Cerebellar nuclear complex (tissue), 1 donor: Measurements from ENCODE around the gene CASP2.

Source experiments
- DNase-seq, 2 experiments: peaks; one replicate each; lab custom pipeline; 2025; lab: John Stamatoyannopoulos, UW

CASP2 gene

GRCh38 chr7:143334244-143334643, 46.1 kb downstream of the CASP2 start:
- DNase-seq, result no peak

- DNase-seq, result no peak
Observed at GRCh38 chr7:143337216-143337615, 49.1 kb downstream of the CASP2 start.

DNA sequence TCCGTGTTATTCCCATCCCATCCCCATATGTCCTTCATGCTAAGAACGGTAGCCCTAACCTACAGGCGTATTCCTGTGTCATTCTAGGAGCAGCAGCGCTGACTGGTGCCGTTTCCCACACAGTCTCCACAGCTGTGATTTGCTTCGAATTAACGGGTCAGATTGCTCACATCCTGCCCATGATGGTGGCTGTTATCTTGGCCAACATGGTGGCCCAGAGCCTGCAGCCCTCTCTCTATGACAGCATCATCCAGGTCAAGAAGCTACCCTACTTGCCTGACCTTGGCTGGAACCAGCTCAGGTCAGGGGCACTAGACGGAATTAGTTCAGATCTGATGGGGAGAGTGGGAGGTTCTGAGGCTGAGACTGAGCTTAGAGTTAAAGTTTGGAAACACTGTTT, 53.7 kb downstream of the CASP2 start:
- no peak for DNase-seq

DNA sequence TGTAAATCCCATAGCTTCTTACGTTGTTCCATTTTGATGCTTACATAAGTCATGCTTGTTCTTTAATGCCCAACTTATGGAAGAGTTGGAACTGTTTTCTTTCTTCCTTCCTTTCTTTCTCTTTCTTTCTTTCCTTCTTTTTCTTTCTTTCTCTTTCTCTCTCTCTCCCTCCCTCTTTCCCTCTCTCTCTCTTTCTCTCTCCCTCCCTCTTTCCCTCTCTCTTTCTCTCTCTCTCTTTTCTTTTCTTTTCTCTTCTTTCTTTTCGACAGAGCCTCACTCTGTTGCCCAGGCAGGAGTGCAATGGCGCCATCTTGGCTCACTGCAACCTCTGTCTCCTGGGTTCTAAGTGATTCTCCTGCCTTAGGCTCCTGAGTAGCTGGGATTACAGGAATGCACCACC, 55.4 kb downstream of the CASP2 start:
- DNase-seq, result no peak

DNA sequence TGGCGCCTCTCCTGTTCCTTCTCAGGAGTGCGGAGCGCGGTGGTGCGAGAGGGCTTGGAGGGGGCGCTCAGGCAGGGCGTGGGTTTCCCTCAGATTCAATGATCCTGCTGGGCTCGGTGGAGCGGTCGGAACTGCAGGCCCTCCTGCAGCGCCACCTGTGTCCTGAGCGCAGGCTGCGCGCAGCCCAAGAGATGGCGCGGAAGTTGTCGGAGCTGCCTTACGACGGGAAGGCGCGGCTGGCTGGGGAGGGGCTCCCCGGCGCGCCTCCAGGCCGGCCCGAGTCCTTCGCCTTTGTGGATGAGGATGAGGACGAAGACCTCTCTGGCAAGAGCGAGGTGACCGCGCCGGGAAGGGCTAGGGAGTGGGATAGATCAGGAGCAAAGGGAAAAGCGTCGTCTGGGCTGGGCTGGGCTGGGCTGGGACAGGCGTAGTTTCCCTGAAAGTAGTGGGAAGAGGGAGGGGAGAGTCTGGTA, 57.3 kb downstream of the CASP2 start:
- DNase-seq, result no peak

- no peak for DNase-seq
Observed at GRCh38 chr7:143346018-143346417, 57.9 kb downstream of the CASP2 start.

DNA sequence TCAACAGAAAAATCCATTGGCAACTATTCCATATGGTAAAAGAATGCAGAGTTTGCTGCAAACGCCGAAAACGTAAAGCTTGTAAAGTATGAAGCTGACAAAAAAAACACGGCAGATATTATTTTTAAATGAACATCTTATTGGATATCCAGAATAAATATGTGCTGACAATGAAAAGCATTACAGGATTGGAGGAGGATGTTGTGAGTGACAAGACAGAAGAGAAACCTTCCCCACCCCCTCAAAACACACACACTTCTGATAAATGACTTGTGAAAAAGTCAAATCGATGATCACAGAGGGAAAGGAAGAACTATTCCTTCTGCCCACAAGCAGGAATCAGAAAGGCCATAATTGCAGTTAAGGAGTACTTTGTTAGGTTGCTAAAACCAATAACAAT, 59.8 kb downstream of the CASP2 start:
- DNase-seq, result no peak

GRCh38 chr7:143351060-143351459, 62.9 kb downstream of the CASP2 start:
- DNase-seq, result no peak

GRCh38 chr7:143351574-143351973, 63.4 kb downstream of the CASP2 start:
- no peak for DNase-seq

- no peak for DNase-seq
Observed at GRCh38 chr7:143352531-143353002, 64.4 kb downstream of the CASP2 start.

DNA sequence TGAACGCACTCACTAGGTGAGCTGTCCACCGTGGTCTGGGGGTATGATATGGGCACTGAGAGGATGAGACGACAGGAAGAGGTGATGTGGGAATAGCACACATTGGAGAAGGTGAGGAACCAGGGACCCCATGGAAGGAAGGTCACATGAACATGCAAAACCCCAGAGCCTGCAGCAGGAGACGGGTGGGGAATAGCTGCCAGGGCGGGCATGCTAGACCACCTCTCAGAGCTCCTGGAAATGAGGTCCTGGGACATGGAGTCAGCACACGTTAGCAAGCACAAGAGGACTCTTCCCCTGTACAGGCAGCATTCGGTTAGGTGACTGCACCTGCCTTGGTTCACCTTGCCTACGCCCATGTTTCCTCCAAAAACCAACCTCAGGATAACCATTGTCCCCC, 66.2 kb downstream of the CASP2 start:
- no peak for DNase-seq

- no peak for DNase-seq
Observed at GRCh38 chr7:143354965-143355364, 66.8 kb downstream of the CASP2 start.

DNA sequence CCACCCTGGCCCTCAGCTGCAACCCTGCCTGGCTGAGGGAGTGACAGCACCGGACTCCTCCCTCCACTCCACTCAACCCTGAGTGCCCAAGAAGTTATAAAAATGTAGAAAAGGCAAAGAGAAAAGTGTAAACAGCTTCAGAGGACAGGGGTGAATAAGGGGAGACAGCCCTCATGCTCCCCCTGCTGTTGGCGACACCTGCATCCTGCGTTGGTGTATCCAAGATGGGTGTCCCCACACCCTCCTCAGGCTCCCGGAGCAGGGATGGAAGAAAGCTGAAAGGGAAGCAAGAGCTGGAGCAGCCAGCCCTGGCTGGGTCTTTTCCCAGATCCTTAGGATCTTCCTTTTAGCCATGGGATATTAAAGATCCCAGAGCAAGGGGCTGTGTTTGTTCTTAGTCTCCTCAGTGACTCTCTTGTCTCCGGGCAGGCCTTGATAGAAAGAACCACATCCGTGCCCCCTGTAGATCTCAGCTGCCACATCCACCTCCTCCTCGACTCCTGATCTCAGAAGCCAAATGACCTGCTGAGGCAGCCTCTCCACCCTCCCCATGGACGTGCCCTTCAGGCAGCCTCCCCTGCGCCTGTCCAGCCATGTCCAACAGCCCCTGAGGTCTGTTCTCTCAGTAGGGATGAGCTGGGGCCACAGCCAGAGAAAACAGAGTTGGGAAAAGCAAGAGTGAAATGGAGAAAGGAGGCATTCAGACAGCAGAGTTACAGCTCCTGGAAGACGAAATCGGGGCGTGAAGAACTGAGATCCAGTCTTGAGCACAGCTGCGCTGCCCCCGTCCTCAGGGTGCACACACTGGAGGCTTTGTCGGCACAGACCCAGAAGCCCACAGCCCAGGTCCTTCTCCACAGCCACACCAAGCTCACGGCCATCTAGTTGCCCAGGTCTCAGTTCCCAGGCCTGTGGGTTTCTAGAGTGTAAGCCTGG, 67.6 kb downstream of the CASP2 start:
- DNase-seq, result no peak

- DNase-seq, result no peak
Observed at GRCh38 chr7:143356414-143357050, 68.4 kb downstream of the CASP2 start.
